ENCODE results near the gene SH3RF2. TPM values are rescaled to one million over a fixed set of nuclear protein-coding genes. Genes with fewer than 3 reads are reported as not detected.

The SH3RF2 gene
- total RNA-seq, 1 donor from 2014 or later: 376 TPM

DNA sequence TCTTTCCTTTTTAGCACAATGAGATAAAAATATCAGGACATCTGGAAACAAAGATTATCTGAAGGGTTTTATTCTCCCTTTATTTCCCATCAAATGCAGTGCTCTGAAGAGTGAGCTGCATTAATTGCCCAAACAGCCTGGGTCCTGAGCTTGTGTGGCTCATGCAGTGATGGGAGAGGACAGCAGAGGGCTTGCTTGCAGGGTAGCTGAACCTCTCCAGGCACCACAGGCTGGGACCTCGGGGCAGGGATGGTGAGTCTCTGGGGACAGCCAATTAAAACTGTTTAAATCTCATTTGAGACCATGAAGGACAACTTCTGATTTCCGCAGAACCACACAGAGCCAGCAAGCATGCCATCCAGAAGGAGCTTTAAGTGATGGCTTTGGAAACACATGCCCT, 97.7 kb downstream of the SH3RF2 start:
- intact Hi-C loops (cut with micrococcal nuclease): no loop called here
- H3K36me3 ChIP-seq: no peaks in the 10 kb centered on the region
- H3K27me3 ChIP-seq (ENCODE audit: low read depth): no peaks in the 10 kb centered on the region
- H3K27ac ChIP-seq (replicated peaks): no peak overlapping the region
- no peak overlapping the region for H3K4me3 ChIP-seq
- H3K9me3 ChIP-seq (replicated peaks): no peaks in the 10 kb centered on the region
- TF ChIP-seq, protein P1, sequence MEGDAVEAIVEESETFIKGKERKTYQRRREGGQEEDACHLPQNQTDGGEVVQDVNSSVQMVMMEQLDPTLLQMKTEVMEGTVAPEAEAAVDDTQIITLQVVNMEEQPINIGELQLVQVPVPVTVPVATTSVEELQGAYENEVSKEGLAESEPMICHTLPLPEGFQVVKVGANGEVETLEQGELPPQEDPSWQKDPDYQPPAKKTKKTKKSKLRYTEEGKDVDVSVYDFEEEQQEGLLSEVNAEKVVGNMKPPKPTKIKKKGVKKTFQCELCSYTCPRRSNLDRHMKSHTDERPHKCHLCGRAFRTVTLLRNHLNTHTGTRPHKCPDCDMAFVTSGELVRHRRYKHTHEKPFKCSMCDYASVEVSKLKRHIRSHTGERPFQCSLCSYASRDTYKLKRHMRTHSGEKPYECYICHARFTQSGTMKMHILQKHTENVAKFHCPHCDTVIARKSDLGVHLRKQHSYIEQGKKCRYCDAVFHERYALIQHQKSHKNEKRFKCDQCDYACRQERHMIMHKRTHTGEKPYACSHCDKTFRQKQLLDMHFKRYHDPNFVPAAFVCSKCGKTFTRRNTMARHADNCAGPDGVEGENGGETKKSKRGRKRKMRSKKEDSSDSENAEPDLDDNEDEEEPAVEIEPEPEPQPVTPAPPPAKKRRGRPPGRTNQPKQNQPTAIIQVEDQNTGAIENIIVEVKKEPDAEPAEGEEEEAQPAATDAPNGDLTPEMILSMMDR (IDR thresholded peaks at IDR 0.05; ENCODE audit: borderline replicate concordance): no peak
- DNase-seq: no peak
- peaks cover 11% of the 10 kb centered on the region for H3K4me1 ChIP-seq

DNA sequence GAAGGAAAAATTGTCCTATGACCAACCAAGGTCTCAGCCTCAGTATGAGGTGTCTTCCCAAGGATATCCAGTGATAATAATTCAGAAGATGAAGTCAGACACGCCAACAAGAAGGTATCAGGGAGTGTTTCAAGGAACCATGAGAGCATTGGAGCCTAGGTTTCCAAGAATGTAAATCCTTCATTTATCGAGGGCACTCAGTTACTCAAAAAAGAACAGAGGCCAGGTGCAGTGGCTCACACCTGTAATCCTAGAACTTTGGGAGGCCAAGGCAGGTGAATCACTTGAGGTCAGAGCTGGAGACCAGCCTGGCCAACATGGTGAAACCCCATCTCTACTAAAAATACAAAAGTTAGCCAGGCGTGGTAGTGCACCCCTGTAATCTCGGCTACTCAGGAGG, 98.2 kb downstream of the SH3RF2 start:
- no peak overlapping the region for H3K4me3 ChIP-seq
- peaks cover 11% of the 10 kb centered on the region for H3K4me1 ChIP-seq
- H3K36me3 ChIP-seq: no peaks in the 10 kb centered on the region
- H3K27ac ChIP-seq (replicated peaks): no peak overlapping the region
- TF ChIP-seq, protein P1 (IDR thresholded peaks at IDR 0.05; ENCODE audit: borderline replicate concordance): no peak
- H3K27me3 ChIP-seq (ENCODE audit: low read depth): no peaks in the 10 kb centered on the region
- no peak for DNase-seq
- intact Hi-C loops (cut with micrococcal nuclease): no loop called here
- no peaks in the 10 kb centered on the region for H3K9me3 ChIP-seq (replicated peaks)

DNA sequence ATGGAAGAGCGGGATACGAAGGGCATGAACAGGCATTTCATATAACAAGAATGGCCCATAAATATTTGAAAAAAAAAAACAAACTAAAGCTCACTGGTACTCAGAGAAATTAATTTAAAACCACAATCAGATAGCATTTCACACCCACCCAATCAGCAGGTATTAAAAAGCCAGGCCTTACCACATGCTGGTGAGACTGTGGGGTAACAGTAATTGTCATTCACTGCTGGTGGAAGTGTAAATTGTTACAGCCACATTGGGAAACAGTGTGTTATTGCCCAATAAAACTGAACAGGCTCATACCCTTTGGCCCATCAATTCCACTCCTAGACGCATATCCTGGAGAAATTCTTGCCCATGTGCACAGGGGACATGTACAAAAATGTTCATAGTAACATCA, 103.0 kb downstream of the SH3RF2 start:
- no peak for DNase-seq
- H3K9me3 ChIP-seq (replicated peaks): no peaks in the 10 kb centered on the region
- intact Hi-C loops (cut with micrococcal nuclease): no loop called here
- no peak overlapping the region for H3K4me3 ChIP-seq
- no peak overlapping the region for H3K27ac ChIP-seq (replicated peaks)
- H3K36me3 ChIP-seq: no peaks in the 10 kb centered on the region
- TF ChIP-seq, protein P1 (IDR thresholded peaks at IDR 0.05; ENCODE audit: borderline replicate concordance): no peak
- H3K27me3 ChIP-seq (ENCODE audit: low read depth): no peaks in the 10 kb centered on the region
- H3K4me1 ChIP-seq: peaks cover 25% of the 10 kb centered on the region

DNA sequence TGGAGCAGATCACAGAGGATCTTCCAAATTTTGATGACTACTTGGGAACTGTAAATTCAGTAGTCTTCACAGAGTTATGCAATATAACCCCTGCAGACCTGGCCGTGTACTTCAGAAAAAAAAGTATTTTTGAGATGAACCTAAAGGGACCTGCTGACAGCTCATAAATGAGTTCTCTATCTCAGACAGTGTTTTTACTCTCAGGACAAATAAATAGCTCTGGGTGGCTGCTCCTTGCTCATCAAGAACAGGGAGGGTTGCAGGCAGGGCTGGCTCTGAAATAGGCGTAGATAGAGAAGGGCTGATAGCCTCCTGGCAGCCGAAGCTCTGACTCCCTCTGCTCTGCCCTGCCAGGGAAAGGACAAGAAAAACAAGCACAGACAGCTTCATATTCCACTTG, 104.1 kb downstream of the SH3RF2 start:
- Histone ChIP-seq H3K27ac (replicated peaks) (peak overlapping the region; percentile 71), H3K4me3 (no peak overlapping the region), H3K27me3 (ENCODE audit: low read depth) (no peaks in the 10 kb centered on the region), H3K36me3 (no peaks in the 10 kb centered on the region), H3K4me1 (peaks cover 25% of the 10 kb centered on the region), H3K9me3 (replicated peaks) (no peaks in the 10 kb centered on the region)
- DNase-seq: no peak
- TF ChIP-seq, protein P1 (IDR thresholded peaks at IDR 0.05; ENCODE audit: borderline replicate concordance): no peak
- intact Hi-C loops (cut with micrococcal nuclease): loop anchor here (10.0 kb wide), 2 partner anchors 216 to 356 kb away; no protein-coding TSS in a partner anchor

- H3K27ac ChIP-seq (replicated peaks): peak overlapping the region; percentile 71
- intact Hi-C loops (cut with micrococcal nuclease): loop anchor here (10.0 kb wide), 2 partner anchors 216 to 356 kb away; no protein-coding TSS in a partner anchor
Measured at GRCh38 chr5:146041180-146041789, 104.9 kb downstream of the SH3RF2 start.

More at GRCh38 chr5:146041180-146041789, 104.9 kb downstream of the SH3RF2 start:
- H3K4me1 ChIP-seq: peaks cover 25% of the 10 kb centered on the region
- no peak overlapping the region for H3K4me3 ChIP-seq
- no peaks in the 10 kb centered on the region for H3K27me3 ChIP-seq (ENCODE audit: low read depth)
- H3K9me3 ChIP-seq (replicated peaks): no peaks in the 10 kb centered on the region
- no peaks in the 10 kb centered on the region for H3K36me3 ChIP-seq
- no peak for DNase-seq
- TF ChIP-seq, protein P1 (IDR thresholded peaks at IDR 0.05; ENCODE audit: borderline replicate concordance): peak; percentile 56

Measured in left ventricle myocardium inferior (tissue), 1 donor.